GM13977 (cell line): ENCODE measurements around the gene CEP83.
"Not testable (repeated sequence)": the region's sequence is repeated elsewhere in the genome, so short reads cannot be mapped to it uniquely, and the experiment has no call there.

Experiments used
- DNase-seq: peaks from one replicate; pipeline ENCODE4 v3.0.0; 2012; ENCODE audit warnings: low spot score
- in situ Hi-C: fragments of 300-500 bp; cut with MboI; formaldehyde crosslinking; loops from one replicate; pipeline ENCODE4 v1.12.0; 2022; ENCODE audit warnings: low sequenced_read_pairs, low pct_unique_long_range_greater_than_20kb, mixed read lengths, inconsistent platforms; ENCODE audit not compliant: unreplicated experiment
- TF ChIP-seq, protein P1 (sequence below): IDR thresholded peaks from 2 replicates; pipeline ENCODE4 v1.5.1; 2012; ENCODE audit warnings: mild to moderate bottlenecking, control low read depth; ENCODE audit not compliant: insufficient read depth; ENCODE audit errors: extremely low read depth, missing control alignments

Gene CEP83

DNA sequence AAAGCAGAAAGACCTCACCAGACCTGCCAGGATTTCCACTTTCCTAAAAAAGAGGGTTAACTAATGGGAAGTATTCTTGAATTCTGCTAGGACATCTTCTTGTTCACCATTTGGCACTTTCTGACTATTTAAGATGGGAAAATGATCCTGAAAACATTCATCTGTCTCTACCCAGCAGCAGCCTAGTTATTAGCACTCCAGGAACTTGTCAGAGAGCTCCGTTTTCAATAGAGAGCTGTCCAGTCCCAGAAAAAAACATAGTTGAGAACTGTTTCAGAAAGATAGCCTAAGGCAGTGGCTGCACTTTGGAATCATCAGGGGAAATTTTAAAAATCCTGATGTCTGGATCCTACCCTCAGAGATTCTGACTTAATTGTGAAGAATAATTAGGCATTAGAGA is 22.1 kb upstream of the CEP83 start:
- in situ Hi-C loops = no loop called here
- TF ChIP-seq, protein P1, sequence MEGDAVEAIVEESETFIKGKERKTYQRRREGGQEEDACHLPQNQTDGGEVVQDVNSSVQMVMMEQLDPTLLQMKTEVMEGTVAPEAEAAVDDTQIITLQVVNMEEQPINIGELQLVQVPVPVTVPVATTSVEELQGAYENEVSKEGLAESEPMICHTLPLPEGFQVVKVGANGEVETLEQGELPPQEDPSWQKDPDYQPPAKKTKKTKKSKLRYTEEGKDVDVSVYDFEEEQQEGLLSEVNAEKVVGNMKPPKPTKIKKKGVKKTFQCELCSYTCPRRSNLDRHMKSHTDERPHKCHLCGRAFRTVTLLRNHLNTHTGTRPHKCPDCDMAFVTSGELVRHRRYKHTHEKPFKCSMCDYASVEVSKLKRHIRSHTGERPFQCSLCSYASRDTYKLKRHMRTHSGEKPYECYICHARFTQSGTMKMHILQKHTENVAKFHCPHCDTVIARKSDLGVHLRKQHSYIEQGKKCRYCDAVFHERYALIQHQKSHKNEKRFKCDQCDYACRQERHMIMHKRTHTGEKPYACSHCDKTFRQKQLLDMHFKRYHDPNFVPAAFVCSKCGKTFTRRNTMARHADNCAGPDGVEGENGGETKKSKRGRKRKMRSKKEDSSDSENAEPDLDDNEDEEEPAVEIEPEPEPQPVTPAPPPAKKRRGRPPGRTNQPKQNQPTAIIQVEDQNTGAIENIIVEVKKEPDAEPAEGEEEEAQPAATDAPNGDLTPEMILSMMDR = no peak
- DNase-seq = no peak

DNA sequence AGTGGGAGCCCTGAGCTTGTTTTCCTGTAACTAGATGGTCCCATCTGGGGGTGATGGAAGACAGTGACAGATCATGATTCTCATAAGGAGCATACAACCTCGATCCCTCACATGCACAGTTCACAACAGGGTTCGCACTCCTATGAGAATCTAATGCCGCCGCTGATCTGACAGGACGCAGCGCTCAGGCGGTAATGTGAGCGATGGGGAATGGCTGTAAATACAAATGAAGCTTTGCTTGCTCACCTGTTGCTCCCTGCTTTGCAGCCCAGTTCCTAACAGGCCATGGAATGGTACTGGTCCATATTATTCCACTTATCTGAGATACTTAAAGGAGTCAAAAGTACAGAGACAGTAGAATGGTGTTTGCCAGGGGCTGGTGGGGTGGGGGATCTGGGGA is 9.9 kb upstream of the CEP83 start:
- no peak for DNase-seq
- TF ChIP-seq, protein P1 = no peak
- in situ Hi-C loops = no loop called here

DNA sequence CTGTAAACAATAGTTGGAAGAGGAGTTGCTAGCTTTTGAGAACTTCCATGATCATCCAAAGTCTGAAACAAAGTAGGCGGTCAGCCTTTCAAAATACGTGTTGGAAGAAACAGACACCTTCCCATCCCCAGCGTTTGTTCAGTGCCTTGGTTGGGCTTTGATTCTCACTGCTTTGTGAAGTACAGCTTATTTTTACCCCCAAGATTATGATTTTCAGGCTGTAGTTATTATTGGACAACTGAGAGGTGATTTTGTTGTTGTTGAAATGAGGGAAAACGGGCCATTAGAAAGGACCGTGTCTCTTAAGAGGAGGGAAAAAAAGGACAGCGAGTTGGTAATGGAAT is 921 bp upstream of the CEP83 start:
- TF ChIP-seq, protein P1 = no peak
- in situ Hi-C loops = no loop called here
- no peak for DNase-seq

GRCh38 chr12:94458877-94459727 is 565 bp downstream of the CEP83 start:
- TF ChIP-seq, protein P1 = no peak
- peak; percentile 29 for DNase-seq
- in situ Hi-C loops = no loop called here

DNA sequence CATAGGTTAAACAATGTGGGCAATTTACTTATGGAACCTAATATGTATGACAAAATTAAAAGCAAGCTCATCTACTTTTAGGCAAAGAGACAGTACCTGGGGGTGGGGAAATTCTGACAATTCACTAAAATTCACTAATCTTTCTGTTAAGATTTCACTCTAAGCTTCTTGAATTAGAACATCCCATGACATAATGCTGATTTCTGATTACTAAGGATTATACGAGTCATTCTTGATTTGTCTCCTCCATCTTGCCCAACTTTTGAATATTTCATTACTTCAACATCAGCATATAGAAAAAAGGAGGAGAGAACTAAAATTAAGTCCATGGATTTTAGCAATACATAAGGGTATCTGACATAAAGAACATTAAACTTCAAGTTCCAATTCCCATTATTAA is 2.4 kb downstream of the CEP83 start:
- in situ Hi-C loops = no loop called here
- peak; percentile 7 for DNase-seq
- TF ChIP-seq, protein P1 = no peak

GRCh38 chr12:94454318-94454717 is 5.3 kb downstream of the CEP83 start:
- in situ Hi-C loops, DNase-seq: not testable (repeated sequence)

GRCh38 chr12:94445662-94446061 is 14.0 kb downstream of the CEP83 start:
- TF ChIP-seq, protein P1 = no peak
- DNase-seq = no peak
- in situ Hi-C loops = no loop called here
